HFF-Myc (cell line): Measurements from ENCODE around the gene CAMTA1.
"Not testable (repeated sequence)": the region's sequence is repeated elsewhere in the genome, so short reads cannot be mapped to it uniquely, and the experiment has no call there.

Experiments used
- DNase-seq: peaks from one replicate; pipeline ENCODE4 v3.0.0-alpha.2; 2011; ENCODE audit warnings: low read depth; ENCODE audit errors: extremely low read depth
- H3K4me3 ChIP-seq: replicated peaks from 2 replicates; pipeline ENCODE4 v1.5.1; 2011; ENCODE audit warnings: low read depth, mild to moderate bottlenecking, control low read depth, low read length
- TF ChIP-seq, protein P1 (sequence below): IDR thresholded peaks from 2 replicates; pipeline ENCODE4 v1.5.1; 2012; ENCODE audit warnings: mild to moderate bottlenecking, low read depth, low read length, control low read depth; ENCODE audit errors: missing control alignments

The CAMTA1 gene

GRCh38 chr1:7136166-7136953, 351.1 kb downstream of the CAMTA1 start:
- no peak for DNase-seq
- H3K4me3 ChIP-seq: no peak overlapping the region
- TF ChIP-seq, protein P1, sequence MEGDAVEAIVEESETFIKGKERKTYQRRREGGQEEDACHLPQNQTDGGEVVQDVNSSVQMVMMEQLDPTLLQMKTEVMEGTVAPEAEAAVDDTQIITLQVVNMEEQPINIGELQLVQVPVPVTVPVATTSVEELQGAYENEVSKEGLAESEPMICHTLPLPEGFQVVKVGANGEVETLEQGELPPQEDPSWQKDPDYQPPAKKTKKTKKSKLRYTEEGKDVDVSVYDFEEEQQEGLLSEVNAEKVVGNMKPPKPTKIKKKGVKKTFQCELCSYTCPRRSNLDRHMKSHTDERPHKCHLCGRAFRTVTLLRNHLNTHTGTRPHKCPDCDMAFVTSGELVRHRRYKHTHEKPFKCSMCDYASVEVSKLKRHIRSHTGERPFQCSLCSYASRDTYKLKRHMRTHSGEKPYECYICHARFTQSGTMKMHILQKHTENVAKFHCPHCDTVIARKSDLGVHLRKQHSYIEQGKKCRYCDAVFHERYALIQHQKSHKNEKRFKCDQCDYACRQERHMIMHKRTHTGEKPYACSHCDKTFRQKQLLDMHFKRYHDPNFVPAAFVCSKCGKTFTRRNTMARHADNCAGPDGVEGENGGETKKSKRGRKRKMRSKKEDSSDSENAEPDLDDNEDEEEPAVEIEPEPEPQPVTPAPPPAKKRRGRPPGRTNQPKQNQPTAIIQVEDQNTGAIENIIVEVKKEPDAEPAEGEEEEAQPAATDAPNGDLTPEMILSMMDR: no peak

DNA sequence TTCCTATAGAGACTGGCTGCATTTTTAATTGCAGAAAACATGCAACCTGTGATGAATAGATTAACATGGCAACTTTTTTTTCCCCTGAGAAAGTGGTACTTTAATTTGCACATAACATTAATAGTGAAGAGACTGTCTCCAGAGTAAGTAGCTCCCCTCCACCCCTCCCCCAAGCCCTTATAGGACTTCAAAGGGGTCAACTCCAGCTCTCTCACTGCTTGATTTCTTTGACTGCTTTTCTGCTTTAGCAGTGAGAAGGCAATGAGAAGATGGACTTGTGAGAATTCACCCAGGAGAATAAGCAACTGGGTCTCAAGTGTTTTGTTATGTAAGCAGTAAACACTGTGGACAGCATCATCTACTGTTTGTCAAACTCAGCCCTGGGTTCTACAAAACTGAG, 355.0 kb downstream of the CAMTA1 start:
- TF ChIP-seq, protein P1: no peak
- H3K4me3 ChIP-seq: no peak overlapping the region
- DNase-seq: no peak

GRCh38 chr1:7145947-7146346, 360.7 kb downstream of the CAMTA1 start:
- TF ChIP-seq, protein P1: no peak
- DNase-seq: no peak
- H3K4me3 ChIP-seq: no peak overlapping the region

GRCh38 chr1:7146710-7147109, 361.5 kb downstream of the CAMTA1 start:
- no peak overlapping the region for H3K4me3 ChIP-seq
- no peak for DNase-seq
- TF ChIP-seq, protein P1: no peak

DNA sequence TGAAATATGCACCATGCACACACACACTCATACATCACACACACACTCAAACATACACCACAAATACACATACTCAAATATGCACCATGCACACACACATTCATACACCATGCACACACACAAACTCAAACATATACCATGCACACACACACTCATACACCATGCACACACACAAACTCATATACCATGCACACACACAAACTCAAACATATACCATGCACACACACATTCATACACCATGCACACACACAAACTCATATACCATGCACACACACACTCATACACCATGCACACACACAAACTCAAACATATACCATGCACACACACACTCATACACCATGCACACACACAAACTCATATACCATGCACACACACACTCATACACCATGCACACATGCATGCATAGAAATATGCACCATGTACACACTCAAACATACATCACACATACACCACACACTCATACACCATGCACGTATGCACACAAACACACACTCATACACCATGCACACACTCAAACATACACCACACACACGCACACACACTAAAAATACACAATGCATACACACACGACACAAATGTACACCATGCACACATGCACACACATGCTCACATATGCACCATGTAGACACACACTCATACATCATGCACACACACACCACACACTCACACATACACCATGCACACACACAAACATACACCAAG, 362.5 kb downstream of the CAMTA1 start:
- not testable (repeated sequence) for DNase-seq, H3K4me3 ChIP-seq

- H3K4me3 ChIP-seq: no peak overlapping the region
- TF ChIP-seq, protein P1: no peak
- no peak for DNase-seq
Measured at GRCh38 chr1:7149080-7149838, 364.0 kb downstream of the CAMTA1 start.

DNA sequence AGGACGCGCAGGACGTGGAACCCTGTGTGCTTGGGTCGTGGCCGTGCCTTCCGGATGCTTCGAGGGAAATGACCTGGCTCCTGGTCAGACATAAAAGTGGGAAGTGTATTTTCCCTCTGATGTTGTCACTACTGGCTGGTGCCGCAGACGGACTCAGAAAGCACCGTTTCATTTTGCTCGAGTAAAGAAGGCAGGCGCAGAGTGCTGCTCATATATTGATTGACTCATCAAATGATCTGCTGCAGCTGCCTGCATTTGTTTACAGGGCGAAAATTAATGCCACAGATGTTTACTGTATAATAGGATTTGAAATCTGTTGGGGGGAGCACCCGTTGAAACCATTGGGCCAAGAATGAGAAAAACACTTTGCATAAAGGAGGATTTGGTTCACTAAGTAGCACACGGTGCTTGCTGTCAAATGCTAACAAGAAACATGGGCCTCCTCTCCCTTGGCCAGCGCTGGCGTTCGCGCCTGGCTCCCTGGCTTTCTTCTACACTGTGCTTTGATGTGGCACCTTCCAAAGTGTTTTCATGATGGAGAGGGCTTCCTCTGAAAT, 365.5 kb downstream of the CAMTA1 start:
- no peak for DNase-seq
- TF ChIP-seq, protein P1: no peak

More for the DNA sequence above, 365.5 kb downstream of the CAMTA1 start:
- H3K4me3 ChIP-seq: no peak overlapping the region
